Activated naive CD4-positive, alpha-beta T cell treated with anti-CD3 and anti-CD28 coated beads for 36 hours (primary cell): Measurements from ENCODE around the gene PITPNB. TPM values are rescaled to one million over a fixed set of nuclear protein-coding genes. Genes with fewer than 3 reads are reported as not detected.

Experiments
- CTCF ChIA-PET: fragments of 350-600 bp; sonication (Branson Sonifier 250); formaldehyde crosslinking; loops from one replicate; lab custom pipeline; 2021; ENCODE audit warnings: antibody characterized with exemption; lab: Charles Lee
- DNase-seq: peaks from one replicate; pipeline ENCODE4 v3.0.0-alpha.2; 2020
- H3K27ac Mint-ChIP-seq: one replicate; pipeline ENCODE4 v1.8.0; 2021; ENCODE audit warnings: mild to moderate bottlenecking, mixed read lengths
- H3K27me3 Mint-ChIP-seq: one replicate; pipeline ENCODE4 v1.8.0; 2021; ENCODE audit warnings: low read depth, mixed read lengths
- H3K36me3 Mint-ChIP-seq: one replicate; pipeline ENCODE4 v1.8.0; 2021; ENCODE audit warnings: low read depth, mixed read lengths
- H3K4me1 Mint-ChIP-seq: one replicate; pipeline ENCODE4 v1.8.0; 2021; ENCODE audit warnings: low read depth, mixed read lengths
- H3K4me3 Mint-ChIP-seq: one replicate; pipeline ENCODE4 v1.8.0; 2021; ENCODE audit warnings: mild to moderate bottlenecking, moderate library complexity, mixed read lengths
- H3K9me3 Mint-ChIP-seq: one replicate; pipeline ENCODE4 v1.8.0; 2021; ENCODE audit warnings: mixed read lengths
- intact Hi-C: fragments of 100-400 bp; cut with micrococcal nuclease; formaldehyde crosslinking; loops from one replicate; pipeline ENCODE4 v1.15.1; 2023
- total RNA-seq, 2 experiments: library from RNA; stranded (reverse); gene quantifications; one replicate each; pipeline ENCODE4 v1.2.3, GENCODE V29; 2021

PITPNB gene
- total RNA-seq, 2 experiments from 2014 or later: 76.4 to 78.7 TPM

DNA sequence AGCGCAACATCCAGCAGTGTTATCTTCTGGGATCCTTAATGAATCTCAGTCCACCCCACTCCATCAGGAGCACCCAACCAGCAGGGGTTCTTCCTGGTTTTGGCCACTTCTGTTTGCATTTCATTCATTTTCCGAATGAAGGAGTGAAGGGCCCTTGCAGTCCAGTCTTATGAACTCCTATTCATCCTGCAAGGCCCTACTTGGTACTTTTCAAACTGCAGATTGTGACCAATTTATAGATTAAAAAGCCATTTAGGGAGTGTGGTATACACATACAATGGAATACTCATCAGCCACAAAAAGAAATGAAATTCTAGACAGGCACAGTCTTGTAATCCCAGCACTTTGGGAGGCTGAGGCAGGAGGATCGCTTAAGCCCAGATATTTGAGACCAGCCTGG, 107.3 kb downstream of the PITPNB start:
- no peak for DNase-seq
- CTCF ChIA-PET: no interaction called here

DNA sequence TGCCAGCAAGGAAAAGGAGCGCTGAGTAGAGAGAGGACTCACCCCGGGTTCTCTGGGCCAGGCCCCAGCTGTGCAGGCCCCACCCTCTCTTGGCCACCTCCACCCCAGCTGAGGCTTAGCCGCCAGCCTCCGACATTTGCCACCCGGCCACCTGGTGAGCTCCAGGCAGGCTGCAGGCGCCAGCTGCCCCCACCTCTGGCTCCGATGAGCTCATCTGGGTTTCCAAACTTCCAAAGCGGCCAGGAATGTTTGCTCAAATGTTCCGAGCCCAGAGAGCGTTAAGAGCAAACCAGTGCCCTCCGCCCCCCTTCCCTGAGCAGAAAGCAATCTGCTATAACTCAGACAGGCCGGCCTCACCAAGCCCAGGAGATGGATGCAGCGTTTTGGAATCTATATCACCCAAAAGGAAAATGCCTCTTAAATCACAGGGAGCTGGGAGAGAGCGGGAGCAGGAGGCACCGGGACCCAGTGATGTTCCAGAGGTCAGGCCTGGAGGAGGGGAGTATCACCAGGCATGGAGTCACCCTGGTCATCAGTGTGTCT, 108.4 kb downstream of the PITPNB start:
- DNase-seq: no peak
- Mint-ChIP-seq H3K9me3 (no peaks in the 10 kb centered on the region), H3K27me3 (peaks cover 2% of the 10 kb centered on the region), H3K27ac (no peak overlapping the region), H3K4me1 (no peaks in the 10 kb centered on the region), H3K4me3 (no peak overlapping the region), H3K36me3 (no peaks in the 10 kb centered on the region)
- CTCF ChIA-PET: no interaction called here
- intact Hi-C loops: no loop called here

More for the DNA sequence above, 107.3 kb downstream of the PITPNB start:
- no peak overlapping the region for H3K27ac Mint-ChIP-seq
- intact Hi-C loops: no loop called here
- peaks cover 2% of the 10 kb centered on the region for H3K27me3 Mint-ChIP-seq
- H3K4me1 Mint-ChIP-seq: no peaks in the 10 kb centered on the region
- H3K36me3 Mint-ChIP-seq: no peaks in the 10 kb centered on the region
- no peak overlapping the region for H3K4me3 Mint-ChIP-seq
- no peaks in the 10 kb centered on the region for H3K9me3 Mint-ChIP-seq

DNA sequence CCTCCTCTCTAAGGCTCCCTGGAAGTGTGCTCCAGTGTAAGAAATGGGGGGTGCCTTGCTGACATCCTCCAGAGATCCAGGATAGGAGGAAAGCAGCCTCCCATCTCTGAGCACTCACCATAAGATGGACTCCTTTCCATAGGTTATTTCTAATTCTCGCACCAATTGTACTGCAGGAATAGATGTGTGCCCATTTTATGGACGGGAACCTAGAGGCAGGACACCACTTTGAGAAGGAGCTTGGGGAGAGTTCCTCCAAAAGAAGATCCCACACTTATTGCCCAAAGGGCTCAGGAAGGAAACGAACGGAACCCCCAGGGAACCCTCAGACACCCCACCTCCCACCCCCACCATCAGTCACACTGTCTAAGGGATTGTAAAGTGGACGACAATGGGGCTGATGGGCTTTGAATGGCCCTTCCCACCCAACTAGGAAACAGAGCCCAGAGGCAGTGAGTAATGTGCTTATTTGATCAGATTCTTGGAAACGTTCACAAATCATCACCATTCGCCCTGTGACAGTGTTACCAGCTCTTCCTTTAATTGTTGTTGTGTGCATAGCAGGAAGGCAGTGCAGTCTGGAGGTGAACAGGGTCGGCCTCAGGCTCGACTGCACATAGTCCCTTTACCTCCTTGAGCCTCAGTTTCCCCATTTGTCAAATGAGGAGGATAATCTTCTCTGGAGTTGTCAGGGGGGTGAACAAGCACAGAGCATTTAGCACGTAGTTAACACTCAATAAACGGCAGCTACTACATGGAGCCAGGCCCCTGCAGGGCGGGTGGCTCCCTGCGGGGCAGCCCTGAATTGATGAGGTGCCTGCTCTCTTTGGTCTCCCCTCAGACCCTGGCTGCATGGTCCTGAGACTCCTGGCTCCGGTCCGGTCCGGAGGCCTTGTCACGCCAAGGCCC, 109.1 kb downstream of the PITPNB start:
- CTCF ChIA-PET: no interaction called here
- DNase-seq: no peak
- Mint-ChIP-seq H3K4me1 (no peaks in the 10 kb centered on the region), H3K36me3 (no peaks in the 10 kb centered on the region), H3K4me3 (no peak overlapping the region), H3K27ac (no peak overlapping the region), H3K9me3 (no peaks in the 10 kb centered on the region), H3K27me3 (peaks cover 8% of the 10 kb centered on the region)
- intact Hi-C loops: loop anchor here (10.0 kb wide), 4 partner anchors 405 to 1135 kb away; no protein-coding TSS in a partner anchor

GRCh38 chr22:27809226-27809603, 109.8 kb downstream of the PITPNB start:
- no peak for DNase-seq
- Mint-ChIP-seq H3K4me3 (no peak overlapping the region), H3K27ac (no peak overlapping the region), H3K36me3 (no peaks in the 10 kb centered on the region), H3K27me3 (peaks cover 13% of the 10 kb centered on the region), H3K4me1 (peaks cover 3% of the 10 kb centered on the region), H3K9me3 (no peaks in the 10 kb centered on the region)
- CTCF ChIA-PET: interaction anchor here (0.6 kb wide), 1 partner anchor 89 kb away, joined by 3 read pairs; no protein-coding TSS in a partner anchor
- intact Hi-C loops: loop anchor here (10.0 kb wide), 4 partner anchors 404 to 1134 kb away; no protein-coding TSS in a partner anchor

DNA sequence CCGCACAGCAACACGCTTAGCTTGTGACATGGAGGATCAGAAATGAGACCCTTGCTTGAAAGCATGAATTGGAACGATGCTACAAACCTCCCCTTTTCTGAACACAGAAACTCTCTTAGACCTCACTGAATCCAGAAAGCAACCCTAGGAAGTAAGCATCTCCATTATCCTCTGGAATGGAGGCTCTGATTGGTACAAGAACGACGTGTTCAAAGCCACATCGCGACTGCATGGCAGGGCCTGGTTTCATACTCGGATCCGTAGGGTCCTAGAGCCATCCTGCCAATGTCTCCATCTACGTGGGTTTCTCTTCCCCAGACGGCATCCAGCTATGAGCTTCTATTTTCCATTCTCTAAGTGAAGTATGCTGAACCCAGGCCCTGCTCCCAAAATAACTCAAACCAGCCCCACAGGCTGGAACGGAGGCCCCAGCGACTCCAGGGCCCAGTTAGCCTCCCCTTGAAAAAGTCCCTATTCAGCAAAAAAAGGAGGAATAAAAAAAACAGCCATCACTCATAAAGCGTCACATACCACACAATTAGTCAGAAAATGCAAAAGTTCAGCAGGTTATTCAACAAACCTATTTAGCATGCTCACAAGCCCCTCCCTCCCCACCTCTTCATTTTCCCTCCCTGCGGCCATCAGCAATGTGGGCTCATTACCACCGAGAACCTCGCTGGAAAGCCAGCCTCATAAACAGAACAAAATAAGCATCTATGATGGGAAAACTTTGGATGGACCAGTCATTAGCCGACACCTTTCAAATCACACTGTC, 110.4 kb downstream of the PITPNB start:
- CTCF ChIA-PET: interaction anchor here (0.6 kb wide), 1 partner anchor 90 kb away, joined by 3 read pairs; no protein-coding TSS in a partner anchor
- intact Hi-C loops: loop anchor here (10.0 kb wide), 4 partner anchors 404 to 1134 kb away; no protein-coding TSS in a partner anchor
- no peaks in the 10 kb centered on the region for H3K9me3 Mint-ChIP-seq
- peaks cover 3% of the 10 kb centered on the region for H3K4me1 Mint-ChIP-seq
- H3K36me3 Mint-ChIP-seq: no peaks in the 10 kb centered on the region
- no peak for DNase-seq
- peaks cover 13% of the 10 kb centered on the region for H3K27me3 Mint-ChIP-seq
- H3K27ac Mint-ChIP-seq: no peak overlapping the region
- no peak overlapping the region for H3K4me3 Mint-ChIP-seq

- H3K4me3 Mint-ChIP-seq: no peak overlapping the region
- no peak overlapping the region for H3K27ac Mint-ChIP-seq
- no peak for DNase-seq
- intact Hi-C loops: loop anchor here (10.0 kb wide), 4 partner anchors 401 to 1131 kb away; no protein-coding TSS in a partner anchor
- peaks cover 17% of the 10 kb centered on the region for H3K27me3 Mint-ChIP-seq
- CTCF ChIA-PET: interaction anchor here (1.4 kb wide), 1 partner anchor 9 kb away, joined by 4 read pairs; no protein-coding TSS in a partner anchor
- H3K9me3 Mint-ChIP-seq: no peaks in the 10 kb centered on the region
- peaks cover 11% of the 10 kb centered on the region for H3K4me1 Mint-ChIP-seq
- H3K36me3 Mint-ChIP-seq: no peaks in the 10 kb centered on the region
Observed at GRCh38 chr22:27805841-27806240, 113.2 kb downstream of the PITPNB start.

DNA sequence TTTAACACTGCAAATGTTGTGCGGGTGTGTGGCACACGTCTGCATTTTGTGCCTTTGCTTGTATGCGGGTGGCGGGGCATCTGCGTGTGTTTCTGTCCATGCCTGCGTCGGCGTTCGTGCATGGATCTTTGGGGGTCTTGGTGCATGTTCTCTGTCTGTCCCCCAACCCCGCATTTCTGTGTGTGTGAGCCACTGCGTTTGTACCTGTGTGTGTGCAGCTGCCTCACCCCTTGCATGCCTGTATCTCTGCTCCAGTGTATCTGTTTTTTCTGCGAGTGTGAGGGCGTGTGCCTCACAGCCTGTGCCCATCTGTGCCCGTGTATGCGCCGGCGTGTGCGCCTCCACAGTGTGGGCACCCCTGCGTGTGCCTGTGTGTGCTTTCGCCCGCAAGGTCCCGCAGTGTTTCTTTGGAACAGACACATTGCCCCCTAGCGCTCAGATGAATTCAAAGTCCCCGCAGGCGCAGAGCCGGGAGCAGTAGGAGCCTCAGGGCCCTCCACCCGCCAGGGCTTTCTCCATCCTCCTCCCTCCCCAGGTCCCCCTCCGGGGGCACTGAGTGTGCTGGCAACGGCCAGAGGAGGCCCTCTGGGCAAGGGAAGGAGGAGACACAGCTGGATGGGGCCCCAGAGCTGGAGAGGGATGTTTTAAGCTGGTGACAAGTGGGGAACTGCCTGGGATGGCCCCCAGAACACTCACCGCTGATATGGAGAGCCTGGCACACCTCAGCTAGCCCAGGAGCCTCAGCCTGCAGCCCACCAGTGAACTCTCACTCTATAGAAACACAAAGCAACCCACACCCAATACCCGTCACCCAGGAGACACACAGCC, 114.4 kb downstream of the PITPNB start:
- peak; percentile 74 for DNase-seq
- H3K9me3 Mint-ChIP-seq: no peaks in the 10 kb centered on the region
- CTCF ChIA-PET: interaction anchor here (0.5 to 1.4 kb wide), 2 partner anchors 10 to 1129 kb away, joined by 4 to 5 read pairs; no protein-coding TSS in a partner anchor
- intact Hi-C loops: loop anchor here (10.0 kb wide), 4 partner anchors 400 to 1130 kb away; no protein-coding TSS in a partner anchor
- H3K27ac Mint-ChIP-seq: no peak overlapping the region
- peaks cover 17% of the 10 kb centered on the region for H3K27me3 Mint-ChIP-seq
- H3K4me3 Mint-ChIP-seq: no peak overlapping the region
- H3K36me3 Mint-ChIP-seq: no peaks in the 10 kb centered on the region
- H3K4me1 Mint-ChIP-seq: peaks cover 11% of the 10 kb centered on the region

- Mint-ChIP-seq H3K27ac (no peak overlapping the region), H3K36me3 (no peaks in the 10 kb centered on the region), H3K4me3 (no peak overlapping the region), H3K9me3 (no peaks in the 10 kb centered on the region), H3K27me3 (peaks cover 16% of the 10 kb centered on the region), H3K4me1 (peaks cover 11% of the 10 kb centered on the region)
- CTCF ChIA-PET: interaction anchor here (0.5 kb wide), 1 partner anchor 1128 kb away, joined by 5 read pairs; no protein-coding TSS in a partner anchor
- intact Hi-C loops: loop anchor here (10.0 kb wide), 4 partner anchors 399 to 1129 kb away; no protein-coding TSS in a partner anchor
- no peak for DNase-seq
Observed at GRCh38 chr22:27803841-27804415, 115.1 kb downstream of the PITPNB start.

DNA sequence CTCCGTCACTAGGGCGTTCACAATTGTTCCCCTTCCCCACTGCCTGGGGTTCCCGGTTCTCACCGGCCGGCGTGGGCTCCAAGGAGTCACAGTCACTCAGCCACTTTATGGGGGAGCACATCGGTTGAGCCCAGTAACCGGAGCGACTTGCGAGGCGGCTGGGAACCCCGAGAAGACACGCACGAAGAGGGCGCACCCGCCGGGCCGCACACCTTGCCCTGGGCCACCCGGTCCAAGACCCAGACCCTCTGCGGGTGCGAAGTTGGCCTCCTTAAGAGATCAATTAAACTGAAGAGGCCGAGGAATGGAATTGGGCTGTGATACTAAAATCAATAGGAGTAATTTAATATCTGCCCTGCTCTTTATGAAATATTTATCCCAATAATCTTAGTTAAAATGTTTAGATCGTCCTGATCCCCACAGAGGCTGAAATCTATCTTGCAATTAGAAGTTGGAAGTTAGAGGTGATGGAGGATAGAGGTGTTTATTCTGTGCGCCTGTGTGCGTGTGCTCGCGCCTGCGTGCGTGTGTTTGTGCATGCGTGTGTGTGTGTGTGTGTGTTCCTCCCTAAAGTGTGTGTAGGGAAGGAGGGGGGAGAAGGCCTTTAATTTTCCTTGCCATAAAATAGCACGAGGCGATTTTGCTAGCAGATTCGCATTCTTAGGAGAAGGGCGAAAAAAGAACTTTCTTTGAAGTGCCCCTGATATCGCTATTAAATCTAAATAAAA, 116.5 kb downstream of the PITPNB start:
- peaks cover 15% of the 10 kb centered on the region for H3K27me3 Mint-ChIP-seq
- CTCF ChIA-PET: no interaction called here
- H3K9me3 Mint-ChIP-seq: no peaks in the 10 kb centered on the region
- peak overlapping the region; percentile 74 for H3K4me3 Mint-ChIP-seq
- H3K27ac Mint-ChIP-seq: no peak overlapping the region
- peaks cover 11% of the 10 kb centered on the region for H3K4me1 Mint-ChIP-seq
- DNase-seq: no peak
- intact Hi-C loops: loop anchor here (10.0 kb wide), 4 partner anchors 398 to 1128 kb away; no protein-coding TSS in a partner anchor
- H3K36me3 Mint-ChIP-seq: no peaks in the 10 kb centered on the region
